Right kidney (tissue), 1 donor: ENCODE results near the gene SIDT1.

Experiments
- DNase-seq: peaks from one replicate; pipeline ENCODE4 v3.0.0-alpha.2; 2016

Gene SIDT1

DNA sequence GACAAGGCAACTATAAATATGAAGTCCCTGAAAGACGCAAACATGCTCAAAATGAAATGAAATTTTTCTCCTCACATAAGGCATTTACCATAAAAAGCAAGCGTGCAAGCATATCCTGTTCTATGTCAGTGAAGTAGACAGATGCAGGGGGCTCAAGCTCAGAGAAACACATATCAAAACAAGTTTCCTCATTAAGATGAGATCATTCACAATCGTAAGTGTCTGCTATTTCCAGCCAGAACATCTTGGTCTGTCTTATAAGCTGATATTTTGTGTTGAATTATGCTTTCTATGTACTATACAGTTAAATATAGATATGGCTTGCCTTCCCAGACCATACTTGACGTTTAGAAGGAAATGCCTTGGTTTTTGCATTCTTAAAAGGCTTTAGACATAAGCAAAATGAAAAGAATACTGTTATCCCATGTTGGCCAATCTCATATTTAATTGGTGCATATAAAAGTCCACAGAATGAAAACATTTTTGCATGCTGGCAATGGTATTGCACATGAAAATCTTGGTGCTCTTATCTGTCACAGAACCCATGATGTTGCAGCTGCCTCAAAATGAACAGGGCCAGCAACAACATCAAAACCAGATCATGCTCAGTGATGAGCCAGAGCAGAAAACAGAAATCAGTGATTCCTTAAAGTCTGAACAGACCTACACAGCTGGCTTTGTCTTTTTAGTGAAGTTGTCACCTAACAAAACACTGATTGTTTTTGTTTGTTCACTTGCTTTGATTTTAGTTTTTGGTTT is 65.4 kb downstream of the SIDT1 start:
- DNase-seq: no peak

DNA sequence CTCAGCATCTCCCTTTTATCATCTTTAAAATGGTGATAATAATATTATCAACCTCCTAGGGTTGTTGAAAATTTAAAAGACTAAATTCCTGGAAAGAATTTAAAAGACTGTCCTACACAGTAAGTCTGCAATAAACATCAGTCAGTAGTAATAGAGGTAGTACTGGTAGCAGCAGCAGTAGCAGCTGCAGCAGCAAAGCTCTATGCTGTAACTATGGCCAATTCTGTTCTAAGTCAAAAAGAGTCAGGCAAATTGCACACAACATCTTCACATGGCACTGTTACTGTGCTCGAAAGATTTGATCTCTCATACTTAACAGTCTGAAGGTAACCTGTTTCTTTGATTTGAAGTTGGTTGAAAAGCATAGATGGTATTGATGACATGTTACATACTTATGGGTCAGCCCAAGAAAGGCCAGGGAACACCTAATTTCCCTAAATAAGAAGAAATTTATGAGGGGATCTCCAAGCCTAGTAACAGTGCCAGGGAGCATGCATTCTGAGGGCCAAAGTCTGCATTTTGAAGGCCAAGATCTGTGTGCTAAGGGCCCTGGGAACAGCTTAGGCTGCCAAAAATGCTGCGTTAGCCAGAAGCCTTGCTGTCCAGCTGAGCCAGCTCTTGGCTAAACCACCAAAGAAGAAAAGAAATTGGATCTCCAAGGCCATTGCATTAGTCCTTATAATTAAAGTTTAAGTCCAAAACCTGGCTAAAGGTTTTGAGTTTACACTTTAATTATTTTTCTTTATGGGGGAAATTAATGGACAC is 68.2 kb downstream of the SIDT1 start:
- DNase-seq: no peak

DNA sequence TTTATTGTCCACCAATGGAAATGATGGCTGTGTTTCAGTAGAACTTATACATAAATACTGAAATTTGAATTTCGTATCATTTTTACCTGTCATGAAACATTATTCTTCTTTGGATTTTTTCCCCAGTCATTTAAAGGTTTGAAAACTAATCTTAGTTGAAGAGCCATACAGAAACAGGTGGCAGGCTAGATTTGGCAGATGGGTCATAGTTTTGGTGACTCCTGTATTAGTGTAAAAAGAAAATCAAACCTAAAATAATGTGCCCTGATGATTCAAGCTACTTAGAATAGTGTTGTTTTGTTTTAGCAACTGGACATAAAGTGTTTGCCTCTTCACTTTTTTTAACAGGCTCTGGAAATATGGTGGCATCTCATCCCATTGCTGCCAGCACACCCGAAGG is 68.9 kb downstream of the SIDT1 start:
- DNase-seq: no peak

DNA sequence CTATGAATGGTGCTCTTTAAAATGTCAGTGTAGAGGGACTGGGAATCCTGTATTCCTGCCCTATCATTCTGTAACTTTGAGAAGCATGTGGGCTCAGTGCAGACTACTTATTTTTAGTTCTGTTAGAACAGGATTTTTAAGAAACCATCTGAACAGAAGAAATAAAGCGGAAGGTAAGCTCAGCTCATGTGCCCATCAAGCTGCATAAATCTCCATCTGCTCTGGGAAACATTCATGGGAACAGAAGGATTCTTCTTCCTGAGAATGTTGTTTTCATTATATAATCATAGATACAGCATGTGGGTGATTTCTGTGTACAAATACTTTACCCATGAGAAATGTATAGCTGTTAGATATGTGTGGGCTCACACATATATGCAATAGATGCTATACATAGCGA is 69.9 kb downstream of the SIDT1 start:
- DNase-seq: no peak

DNA sequence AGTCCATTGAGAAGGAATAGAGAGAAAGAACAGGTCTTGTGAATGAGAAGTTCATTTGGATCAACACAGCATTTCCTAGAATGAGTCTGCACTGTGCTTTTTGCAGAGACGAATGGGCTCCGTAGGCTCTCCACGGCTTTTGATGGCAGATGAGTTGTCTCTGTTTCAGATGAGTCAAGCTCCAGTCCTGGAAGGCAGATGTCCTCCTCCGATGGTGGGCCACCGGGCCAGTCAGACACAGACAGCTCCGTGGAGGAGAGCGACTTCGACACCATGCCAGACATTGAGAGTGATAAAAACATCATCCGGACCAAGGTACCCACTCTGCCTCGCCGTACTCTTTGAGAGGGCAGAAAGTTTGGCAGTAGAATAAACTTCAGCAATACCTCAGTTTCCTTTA is 70.5 kb downstream of the SIDT1 start:
- DNase-seq: no peak

DNA sequence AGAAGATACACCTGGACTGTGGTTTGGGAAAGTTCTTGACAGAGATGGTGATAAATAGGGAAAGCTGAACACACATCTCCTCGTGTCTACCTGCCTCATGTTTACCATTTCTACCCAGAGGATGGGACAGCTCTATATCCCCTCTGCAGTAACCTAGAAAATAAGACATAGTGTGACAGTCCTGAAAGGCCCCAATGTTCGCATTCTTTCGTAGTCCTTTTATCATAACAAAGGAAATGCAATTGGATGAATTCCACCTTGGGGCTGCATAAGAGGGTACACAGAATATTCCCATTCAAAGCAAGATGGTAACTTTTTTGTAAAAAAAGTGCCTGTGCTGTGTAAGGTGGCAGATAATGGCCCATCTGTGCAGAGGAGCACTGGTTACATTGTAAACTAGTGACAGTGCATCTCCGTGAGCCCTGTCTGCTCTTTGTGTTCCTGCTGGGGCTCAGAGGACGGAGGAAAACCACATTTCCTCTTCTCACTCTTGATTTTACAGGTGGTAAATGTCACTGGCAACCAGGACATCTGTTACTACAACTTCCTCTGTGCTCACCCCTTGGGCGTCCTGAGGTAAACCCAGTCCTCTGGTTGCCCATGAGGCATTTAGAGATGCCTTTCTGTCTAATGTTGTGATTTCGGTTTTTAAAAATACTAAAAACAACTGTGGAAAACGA is 74.3 kb downstream of the SIDT1 start:
- no peak for DNase-seq

DNA sequence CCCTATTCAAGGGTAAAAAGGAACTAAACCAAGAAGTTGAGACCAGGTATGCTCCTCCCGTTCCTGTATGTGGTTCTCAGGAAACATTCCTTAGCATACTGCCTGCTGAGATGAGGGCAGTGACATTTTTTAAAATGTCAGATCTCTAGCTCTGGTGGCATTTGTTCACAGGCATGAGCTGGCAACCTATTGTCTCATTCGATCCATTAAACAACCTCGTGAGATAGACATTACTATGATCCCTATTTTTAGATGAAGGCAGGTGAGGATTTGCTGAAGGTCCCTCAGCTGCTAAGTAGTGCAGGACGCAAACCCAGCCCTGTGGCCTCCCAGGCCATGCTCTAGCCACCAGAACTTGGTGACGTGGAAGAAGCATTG is 74.9 kb downstream of the SIDT1 start:
- DNase-seq: no peak

DNA sequence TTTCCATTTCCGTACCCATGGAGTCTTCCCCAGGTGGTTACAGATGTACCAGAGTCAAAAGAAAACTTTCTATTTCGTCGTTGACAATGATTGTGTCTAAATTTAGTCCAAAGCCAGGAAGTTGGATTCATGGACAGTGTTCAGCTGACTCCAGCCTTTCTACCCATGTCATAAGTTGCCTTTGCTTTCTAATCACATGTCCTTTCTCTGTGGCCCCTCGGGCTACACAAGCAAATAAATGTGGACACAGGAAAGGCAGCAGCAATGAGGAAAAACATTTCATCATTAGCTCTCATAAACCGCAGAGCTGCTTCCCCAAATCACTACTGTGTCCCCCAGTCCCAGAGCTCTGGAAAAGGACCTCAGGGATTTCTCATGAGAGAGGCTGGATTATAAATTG is 82.0 kb downstream of the SIDT1 start:
- no peak for DNase-seq

DNA sequence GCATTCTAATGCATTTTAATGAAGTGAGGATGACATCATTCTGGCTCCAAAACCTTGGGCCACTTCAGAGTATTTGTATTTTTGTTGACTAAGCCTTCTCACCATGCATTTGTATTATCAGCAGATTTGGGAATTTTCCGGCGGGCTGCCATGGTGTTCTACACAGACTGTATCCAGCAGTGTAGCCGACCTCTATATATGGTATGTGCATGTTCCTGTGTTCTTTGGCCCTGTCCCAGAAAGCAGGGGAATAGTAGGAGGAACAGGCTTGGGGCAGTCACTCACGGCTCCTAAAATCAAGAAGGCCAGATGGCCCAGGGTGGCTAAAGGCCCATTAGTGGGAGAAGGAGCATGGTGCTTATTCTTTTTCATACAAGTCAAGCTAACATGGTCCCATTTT is 83.6 kb downstream of the SIDT1 start:
- no peak for DNase-seq

DNA sequence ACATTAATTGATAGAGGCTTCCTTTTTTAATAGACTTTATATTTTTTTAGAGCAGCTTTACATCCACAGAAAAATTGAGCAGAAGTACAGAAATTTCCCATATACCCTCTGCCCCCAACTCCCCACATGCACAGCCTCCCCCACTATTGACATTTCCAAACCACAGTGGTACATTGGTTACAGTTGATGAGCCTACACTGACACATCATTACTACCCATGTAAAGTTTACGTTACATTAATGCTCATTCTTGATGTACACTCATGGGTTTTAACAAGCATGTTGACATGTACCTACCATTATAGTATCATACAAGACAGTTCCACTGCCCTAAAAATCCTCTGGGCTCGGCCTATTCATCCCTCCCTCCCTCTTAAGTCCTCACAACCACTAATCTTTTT is 85.4 kb downstream of the SIDT1 start:
- DNase-seq: no peak

DNA sequence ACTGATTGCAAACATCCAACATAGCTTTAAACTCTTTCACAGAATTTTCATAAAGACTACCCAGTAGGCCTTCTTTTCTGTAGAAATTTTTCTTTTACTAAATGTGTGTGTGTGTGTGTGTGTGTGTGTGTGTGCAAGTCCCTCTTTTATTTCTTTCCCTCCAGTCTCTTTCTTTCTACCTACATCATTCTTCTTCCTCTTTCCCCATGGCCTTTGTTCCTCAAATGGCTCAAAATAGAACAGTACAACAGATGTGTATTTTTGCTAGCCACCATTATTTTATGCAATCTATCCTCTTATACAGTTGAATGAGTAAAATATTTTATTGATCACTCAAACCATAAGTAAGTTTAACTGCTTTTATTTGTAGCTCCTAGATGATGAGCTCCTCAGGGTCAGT is 87.7 kb downstream of the SIDT1 start:
- no peak for DNase-seq

DNA sequence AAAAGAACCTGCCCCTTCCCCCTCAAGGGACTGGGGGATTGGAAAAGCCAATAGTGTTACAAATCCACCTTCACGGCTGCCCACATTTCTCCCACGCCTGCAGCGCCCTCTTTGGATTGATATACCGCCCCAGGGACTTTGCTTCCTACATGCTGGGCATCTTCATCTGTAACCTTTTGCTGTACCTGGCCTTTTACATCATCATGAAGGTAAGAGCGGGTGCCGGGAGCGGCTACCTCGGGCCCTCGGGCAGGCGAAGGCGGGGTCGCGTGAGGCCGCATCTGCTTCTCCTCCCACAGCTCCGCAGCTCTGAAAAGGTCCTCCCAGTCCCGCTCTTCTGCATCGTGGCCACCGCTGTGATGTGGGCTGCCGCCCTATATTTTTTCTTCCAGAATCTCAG is 91.0 kb downstream of the SIDT1 start:
- peak; percentile 32 for DNase-seq

DNA sequence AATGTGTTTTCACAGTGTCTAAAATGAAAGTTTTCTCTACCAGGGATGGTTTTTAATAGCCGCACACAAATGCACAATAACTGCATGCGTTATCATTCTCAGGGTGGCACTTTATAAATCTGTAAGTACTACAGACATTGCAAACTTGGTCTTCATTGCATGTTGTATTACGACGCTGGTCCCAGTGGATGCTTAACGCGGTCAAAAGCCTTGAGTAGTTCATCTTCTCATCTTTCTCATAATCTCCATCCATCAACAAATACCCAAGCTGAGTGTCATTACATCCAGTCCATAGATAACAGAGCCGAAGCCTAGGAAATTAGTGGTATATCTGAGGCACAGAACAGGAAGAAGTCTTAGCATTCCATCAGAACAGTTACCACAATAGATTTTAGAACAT is 91.5 kb downstream of the SIDT1 start:
- DNase-seq: no peak

DNA sequence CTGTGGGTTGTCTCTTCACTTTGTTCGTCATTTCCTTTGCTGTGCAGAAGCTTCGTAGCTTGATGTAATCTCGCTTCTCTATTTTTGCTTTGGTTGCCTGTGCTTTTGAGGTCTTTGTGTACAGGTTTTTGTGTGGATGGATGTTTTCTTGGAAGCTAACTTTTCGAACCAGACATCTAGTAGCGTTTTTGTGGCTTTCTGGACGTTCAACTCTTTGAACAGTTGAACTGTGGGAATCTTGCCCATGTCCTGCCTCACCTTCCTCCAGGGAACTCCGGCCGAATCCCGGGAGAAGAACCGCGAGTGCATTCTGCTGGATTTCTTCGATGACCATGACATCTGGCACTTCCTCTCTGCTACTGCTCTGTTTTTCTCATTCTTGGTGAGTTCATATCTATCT is 93.5 kb downstream of the SIDT1 start:
- DNase-seq: no peak

DNA sequence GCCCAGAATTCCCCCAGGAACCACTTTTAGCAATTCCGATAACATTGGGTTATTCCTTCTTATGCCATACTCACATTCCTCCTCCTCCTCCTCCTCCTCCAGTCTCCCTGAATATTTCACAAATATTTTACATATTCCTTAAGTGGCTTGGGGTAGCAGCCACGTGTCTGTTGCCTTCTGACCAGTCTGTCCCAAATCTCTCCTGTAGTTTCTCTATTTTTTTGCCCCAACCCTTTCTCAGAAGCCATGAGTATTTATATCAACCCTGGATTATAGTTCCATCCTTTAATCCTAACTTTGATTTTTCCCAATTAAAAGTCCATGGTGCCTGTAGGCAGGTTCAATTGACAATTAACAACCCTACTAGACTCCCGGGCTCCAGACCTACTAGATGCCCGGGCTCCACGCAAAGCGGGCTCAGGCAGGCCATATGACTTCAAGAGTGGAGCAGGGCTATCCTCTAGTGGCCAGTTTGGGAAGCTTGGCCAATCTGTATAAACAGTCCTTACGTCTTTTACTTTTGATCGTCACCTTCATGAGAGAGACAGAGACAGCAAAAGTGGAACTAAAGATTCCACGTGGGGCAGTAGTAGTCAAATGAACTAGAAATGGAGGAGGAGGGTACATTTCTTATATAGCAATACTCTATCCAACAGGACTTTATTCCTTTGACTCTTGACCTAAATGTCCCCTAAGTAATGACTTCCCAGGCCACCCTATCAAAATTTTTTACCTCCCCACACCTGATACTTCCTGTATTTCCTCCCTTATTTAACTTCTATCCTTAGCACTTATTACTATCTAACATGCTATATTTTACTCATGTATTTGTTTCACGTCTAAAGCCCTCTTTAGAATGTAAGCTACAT is 94.4 kb downstream of the SIDT1 start:
- peak; percentile 41 for DNase-seq

DNA sequence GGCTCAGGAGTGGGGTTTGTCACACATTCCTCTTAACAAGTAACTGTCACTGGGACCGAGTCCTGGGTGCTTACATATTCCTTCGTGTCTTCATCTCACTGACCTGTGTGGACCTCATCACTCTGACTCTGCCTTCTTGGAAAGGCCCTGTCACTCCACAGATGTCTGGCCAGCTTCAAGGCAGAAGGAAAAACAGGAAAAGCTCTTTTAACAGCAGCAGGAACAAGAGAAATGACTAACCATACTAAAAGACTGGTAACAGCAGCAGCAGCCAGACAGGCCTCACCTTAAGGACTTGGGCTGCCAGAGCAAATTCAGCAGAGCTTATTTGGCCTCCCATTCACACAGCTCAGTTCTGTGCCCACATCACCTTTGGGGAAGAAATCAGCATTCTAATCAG is 96.0 kb downstream of the SIDT1 start:
- no peak for DNase-seq

DNA sequence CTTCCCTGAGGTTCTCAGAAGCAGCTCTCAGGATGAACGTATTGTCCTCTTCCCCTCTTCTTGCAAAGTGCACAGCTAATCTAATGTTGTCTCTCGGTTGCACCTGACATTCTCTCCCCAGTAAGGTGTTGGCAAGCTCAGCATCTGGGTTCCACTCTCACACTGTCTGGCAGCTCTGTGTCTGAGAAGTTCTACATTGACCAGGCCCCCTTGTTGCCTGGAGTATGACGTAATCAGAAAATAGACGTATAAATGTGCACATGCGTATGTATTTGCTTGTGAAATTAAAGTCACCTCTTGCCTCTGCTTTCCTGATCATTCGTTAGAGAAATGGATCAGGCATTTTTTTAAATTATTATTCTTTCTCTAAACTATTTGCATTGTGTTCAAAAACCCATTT is 96.4 kb downstream of the SIDT1 start:
- no peak for DNase-seq

DNA sequence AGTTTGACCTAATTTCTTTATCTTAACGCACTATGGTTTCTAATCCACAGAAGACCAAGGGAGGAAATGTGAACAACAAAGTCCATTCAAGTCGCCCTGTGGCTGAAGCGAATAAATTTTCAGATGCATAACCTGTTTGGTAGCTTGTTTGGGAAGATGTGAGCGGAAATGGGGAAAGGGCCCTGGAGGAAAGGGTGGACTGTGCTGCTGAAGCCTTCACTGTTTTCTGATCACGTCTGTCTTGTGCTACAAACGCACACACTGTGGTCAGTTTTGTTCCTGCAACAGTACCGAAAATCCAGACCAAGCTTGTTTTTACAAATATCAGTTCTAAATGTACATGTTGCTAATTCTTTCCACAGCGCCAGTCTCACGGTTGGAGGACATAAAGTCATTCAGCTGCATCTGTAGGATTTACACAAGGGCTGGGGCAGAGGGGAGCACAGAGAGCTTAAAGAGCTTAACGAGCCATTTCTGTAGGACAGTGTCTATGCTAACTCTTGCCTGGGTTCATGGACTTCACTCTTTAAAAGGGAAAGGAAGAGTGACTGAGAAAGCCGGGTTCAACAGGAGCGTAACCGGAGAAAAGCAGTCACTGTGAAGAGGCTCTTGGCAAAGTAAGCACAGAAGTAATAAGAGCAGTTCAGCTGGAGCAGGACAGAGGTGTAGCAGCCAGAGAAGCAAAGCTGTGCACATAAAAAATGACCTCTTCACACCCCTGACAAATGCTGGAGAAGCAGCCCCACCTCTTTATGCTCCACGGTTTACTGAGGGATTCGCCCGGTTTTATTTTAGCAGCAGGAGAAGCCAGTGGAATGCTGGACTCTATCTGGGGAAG is 97.4 kb downstream of the SIDT1 start:
- peak; percentile 54 for DNase-seq

DNA sequence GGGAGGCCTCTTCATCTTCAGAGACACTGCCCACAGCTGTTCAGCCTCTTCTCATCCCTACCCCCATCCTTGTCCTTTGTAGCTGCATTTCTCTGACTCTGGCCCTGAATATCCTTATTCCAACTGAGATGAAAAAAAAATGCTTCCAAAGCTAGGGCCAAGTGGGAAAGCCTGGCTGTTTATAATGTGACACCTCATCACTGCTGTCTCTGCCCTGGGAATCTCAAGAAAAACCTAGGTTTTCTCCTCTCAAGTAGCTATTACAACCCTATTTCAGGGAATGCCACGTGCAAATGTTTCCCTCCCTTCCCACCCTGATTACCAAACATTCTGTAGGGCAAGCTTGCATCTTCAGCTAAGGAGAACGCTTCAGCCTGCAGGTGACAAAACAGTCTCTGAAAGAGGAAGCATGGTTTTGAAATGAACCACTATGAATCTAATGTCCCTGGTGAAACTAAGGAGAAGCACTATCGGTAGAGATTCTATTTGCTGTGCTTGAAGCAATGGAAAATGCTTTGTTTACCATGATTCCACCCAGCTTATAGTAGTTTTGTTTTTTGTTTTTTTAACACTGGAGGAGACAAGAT is 98.7 kb downstream of the SIDT1 start:
- no peak for DNase-seq

DNA sequence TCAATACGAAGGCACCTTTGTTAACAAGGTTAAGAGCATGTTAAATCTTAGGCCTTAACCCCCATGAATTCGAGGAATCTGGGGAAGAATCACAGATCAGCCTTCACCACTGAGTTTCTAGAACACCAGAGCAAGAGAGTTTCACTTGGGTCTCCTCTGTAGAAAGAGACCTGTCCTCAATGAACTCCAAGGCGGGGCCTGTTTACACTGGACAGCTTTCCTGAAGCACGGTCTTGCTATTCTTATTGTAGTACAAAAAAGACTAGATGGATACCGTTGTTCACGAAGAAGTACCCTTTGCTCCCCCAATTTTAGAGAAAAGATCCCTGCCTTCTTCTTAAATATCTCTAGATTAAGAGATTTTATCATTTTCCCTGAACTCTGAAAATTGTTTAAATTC is 99.2 kb downstream of the SIDT1 start:
- DNase-seq: no peak

DNA sequence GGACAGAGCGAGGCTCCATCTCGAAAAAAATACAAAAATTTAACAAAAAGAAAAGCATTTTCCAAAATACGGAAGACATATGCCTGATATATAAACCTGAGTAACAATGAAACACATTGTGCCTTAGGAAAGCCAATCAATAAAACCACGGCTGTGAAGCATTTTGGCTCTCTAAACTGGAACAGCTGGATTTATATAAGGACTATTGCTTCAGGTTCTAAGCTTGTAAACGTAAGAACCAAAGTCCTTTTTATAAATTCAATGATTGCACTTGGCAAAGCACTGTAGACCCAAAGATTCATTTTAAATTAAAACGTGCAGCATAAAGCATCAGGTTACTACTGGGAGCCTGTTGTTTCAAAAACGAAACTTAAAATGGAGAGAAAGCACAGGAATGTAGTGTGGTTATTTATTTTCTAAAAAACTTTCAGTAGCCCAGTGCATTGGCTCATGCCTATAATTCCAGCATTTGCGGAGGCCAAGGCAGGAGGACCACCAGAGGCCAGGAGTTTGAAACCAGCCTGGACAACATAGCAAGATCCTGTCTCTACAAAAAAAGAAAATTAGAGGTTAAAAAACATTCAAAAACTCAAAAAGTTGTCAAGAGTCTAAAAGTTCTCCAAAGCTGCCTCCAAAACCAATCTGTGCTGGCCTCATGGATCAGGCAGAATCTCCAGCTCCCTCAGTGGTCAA is 102.6 kb downstream of the SIDT1 start:
- DNase-seq: no peak
